ENCODE measurements around the gene FNBP1.

Gene FNBP1

GRCh38 chr9:129918296-129918950, 124.6 kb downstream of the FNBP1 start:
- H3K9me3 ChIP-seq (ENCODE audit: control insufficient read depth, insufficient read depth, low read depth, low read length): no peaks in the 10 kb centered on the region
- H3K27ac ChIP-seq (ENCODE audit: extremely low read depth, low read depth, low read length): no peak overlapping the region
- TF ChIP-seq ZNF133 (tag by site-specific recombination; IDR thresholded peaks at IDR 0.05) (no peak), PRDM6 (tag by site-specific recombination; IDR thresholded peaks at IDR 0.05) (no peak), GLIS1 (tag by site-specific recombination; IDR thresholded peaks at IDR 0.05) (no peak), ELK4 (IDR thresholded peaks at IDR 0.05; ENCODE audit: borderline replicate concordance, low read depth, low read length) (no peak), ZNF596 (tag by site-specific recombination; IDR thresholded peaks at IDR 0.05) (no peak), ZNF571 (tag by site-specific recombination; IDR thresholded peaks at IDR 0.05) (no peak), ZNF473 (tag by site-specific recombination; IDR thresholded peaks at IDR 0.05) (no peak)
- H3K36me3 ChIP-seq (ENCODE audit: control insufficient read depth in 2 of 2, insufficient read depth in 1 of 2, low read length in 2 of 2): peaks cover 0 to 4% of the 10 kb centered on the region in 2 experiments; a peak in 2 of 3 replicates
- ChIA-PET POLR2A (no interaction called here), CTCF (no interaction called here)
- no peak overlapping the region for H3K4me3 ChIP-seq (ENCODE audit: low read depth, low read length)
- no peaks in the 10 kb centered on the region for H3K4me1 ChIP-seq (ENCODE audit: control insufficient read depth, insufficient read depth, low read length)

- Histone ChIP-seq H3K9me3 (ENCODE audit: control insufficient read depth, insufficient read depth, low read depth, low read length) (no peaks in the 10 kb centered on the region), H3K4me3 (ENCODE audit: low read depth, low read length) (no peak overlapping the region), H3K4me1 (ENCODE audit: control insufficient read depth, insufficient read depth, low read length) (no peaks in the 10 kb centered on the region), H3K27ac (ENCODE audit: extremely low read depth, low read depth, low read length) (no peak overlapping the region), H3K36me3 (ENCODE audit: control insufficient read depth in 2 of 2, insufficient read depth in 1 of 2, low read length in 2 of 2) (no peaks in the 10 kb centered on the region; a peak in 1 of 3 replicates)
- POLR2A ChIA-PET: interaction anchor here (0.6 kb wide), 1 partner anchor 9 kb away, joined by 5 read pairs; no protein-coding TSS in a partner anchor
- TF ChIP-seq ZNF645 (tag by site-specific recombination; IDR thresholded peaks at IDR 0.05): no peak
- TF ChIP-seq KLF16 (tag by site-specific recombination; IDR thresholded peaks at IDR 0.05): no peak
- no peak for TF ChIP-seq SCRT1 (tag by site-specific recombination; IDR thresholded peaks at IDR 0.05; ENCODE audit: borderline replicate concordance)
- no peak for TF ChIP-seq ZNF239 (tag by site-specific recombination; IDR thresholded peaks at IDR 0.05)
- no peak for TF ChIP-seq PRDM6 (tag by site-specific recombination; IDR thresholded peaks at IDR 0.05)
- no peak for TF ChIP-seq ZNF785 (tag by site-specific recombination; IDR thresholded peaks at IDR 0.05)
- no peak for TF ChIP-seq ZNF792 (tag by site-specific recombination; IDR thresholded peaks at IDR 0.05)
- TF ChIP-seq HOXC10 (CRISPR knock-in tag; IDR thresholded peaks at IDR 0.05): no peak
- CTCF ChIA-PET: interaction anchor here (0.6 to 1.5 kb wide), 3 partner anchors 9 to 66 kb away, joined by 3 to 5 read pairs (median 3); no protein-coding TSS in a partner anchor
Measured at GRCh38 chr9:129916707-129917106, 126.3 kb downstream of the FNBP1 start.

GRCh38 chr9:129914051-129914450, 128.9 kb downstream of the FNBP1 start:
- TF ChIP-seq ZNF76 (tag by site-specific recombination; IDR thresholded peaks at IDR 0.05; ENCODE audit: borderline replicate concordance, low read depth) (no peak), BCL11A (tag by site-specific recombination; IDR thresholded peaks at IDR 0.05; ENCODE audit: low read depth) (no peak), SP3 (tag by site-specific recombination; IDR thresholded peaks at IDR 0.05) (no peak), GLI4 (tag by site-specific recombination; IDR thresholded peaks at IDR 0.05) (no peak), ZNF571 (tag by site-specific recombination; IDR thresholded peaks at IDR 0.05) (no peak)
- POLR2A ChIA-PET: interaction anchor here (0.6 kb wide), 1 partner anchor 516 kb away, joined by 3 read pairs; no protein-coding TSS in a partner anchor
- peaks cover 0 to 6% of the 10 kb centered on the region in 2 experiments; a peak in 2 of 3 replicates for H3K36me3 ChIP-seq (ENCODE audit: control insufficient read depth in 2 of 2, insufficient read depth in 1 of 2, low read length in 2 of 2)
- H3K9me3 ChIP-seq (ENCODE audit: control insufficient read depth, insufficient read depth, low read depth, low read length): no peaks in the 10 kb centered on the region
- no peaks in the 10 kb centered on the region for H3K4me1 ChIP-seq (ENCODE audit: control insufficient read depth, insufficient read depth, low read length)
- no peak overlapping the region for H3K27ac ChIP-seq (ENCODE audit: extremely low read depth, low read depth, low read length)
- CTCF ChIA-PET: interaction anchor here (0.6 kb wide), 2 partner anchors 499 to 1265 kb away, joined by 3 read pairs; no protein-coding TSS in a partner anchor
- no peak overlapping the region for H3K4me3 ChIP-seq (ENCODE audit: low read depth, low read length)
